ENCODE measurements around the gene CCDC144A.
"Not testable (repeated sequence)": the region's sequence is repeated elsewhere in the genome, so short reads cannot be mapped to it uniquely, and the experiment has no call there.

CCDC144A gene

GRCh38 chr17:16810236-16810635, 120.2 kb downstream of the CCDC144A start:
- not testable (repeated sequence) for H3K4me3 ChIP-seq (ENCODE audit: low read depth, low read length); DNase-seq (ENCODE audit: low read depth)

DNA sequence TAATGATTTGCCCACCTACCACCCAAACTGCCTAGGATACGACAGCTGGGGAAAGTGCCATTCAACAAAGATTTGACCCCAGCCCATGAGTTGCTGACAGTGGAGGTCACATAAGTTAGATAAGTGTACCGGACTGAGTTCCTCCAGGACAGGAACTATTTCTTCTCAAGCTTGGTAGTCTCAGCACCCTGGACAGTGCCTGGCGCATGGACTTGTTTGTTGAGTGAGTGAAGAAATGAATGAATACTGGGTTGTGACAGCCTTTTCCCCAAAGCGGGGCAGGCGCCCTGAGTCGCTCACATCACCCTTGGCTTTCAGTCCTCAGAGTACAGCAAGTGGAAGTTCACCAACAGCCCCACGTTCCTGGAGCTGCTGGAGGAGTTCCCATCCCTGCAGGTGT, 122.1 kb downstream of the CCDC144A start:
- not testable (repeated sequence) for H3K4me3 ChIP-seq (ENCODE audit: low read depth, low read length)
- peak; percentile 72 for DNase-seq (ENCODE audit: low read depth)
- TF ChIP-seq MAX (IDR thresholded peaks at IDR 0.05; ENCODE audit: low read depth, low read length) = peak; percentile 42; the same call in 1 of the 2 replicates

GRCh38 chr17:16814439-16814838, 124.4 kb downstream of the CCDC144A start:
- DNase-seq (ENCODE audit: low read depth) = no peak
- TF ChIP-seq MYC (IDR thresholded peaks at IDR 0.05; ENCODE audit: low read depth, low read length) (no peak), MAX (IDR thresholded peaks at IDR 0.05; ENCODE audit: low read depth, low read length) (no peak), CTCF (IDR thresholded peaks at IDR 0.05; ENCODE audit: low read depth, low read length) (no peak), POLR2A (IDR thresholded peaks at IDR 0.05; ENCODE audit: extremely low read depth, insufficient read length) (no peak)
- H3K4me3 ChIP-seq (ENCODE audit: low read depth, low read length) = no peak overlapping the region

DNA sequence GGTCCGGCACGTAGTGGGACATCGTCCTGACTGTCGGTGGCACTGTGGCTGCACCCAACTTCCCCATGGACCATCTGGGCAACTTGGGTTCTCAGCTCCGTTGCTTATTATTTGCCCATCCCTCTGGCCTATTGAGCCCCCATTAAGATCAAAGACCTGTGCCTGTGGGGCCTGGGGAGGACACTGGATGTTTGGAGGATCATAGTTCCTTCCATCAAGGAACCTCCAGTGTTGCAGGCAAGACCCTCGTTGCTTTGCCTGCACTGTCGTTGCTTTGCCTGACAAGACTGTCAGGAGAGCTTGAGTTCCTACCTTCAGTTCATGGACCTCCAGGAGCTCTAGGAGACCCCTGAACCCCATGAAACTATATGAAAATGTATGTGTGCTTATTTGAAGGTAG, 127.2 kb downstream of the CCDC144A start:
- TF ChIP-seq MAX (IDR thresholded peaks at IDR 0.05; ENCODE audit: low read depth, low read length) (no peak), CTCF (IDR thresholded peaks at IDR 0.05; ENCODE audit: low read depth, low read length) (no peak), POLR2A (IDR thresholded peaks at IDR 0.05; ENCODE audit: extremely low read depth, insufficient read length) (no peak), MYC (IDR thresholded peaks at IDR 0.05; ENCODE audit: low read depth, low read length) (no peak)
- DNase-seq (ENCODE audit: low read depth) = no peak
- no peak overlapping the region for H3K4me3 ChIP-seq (ENCODE audit: low read depth, low read length)

DNA sequence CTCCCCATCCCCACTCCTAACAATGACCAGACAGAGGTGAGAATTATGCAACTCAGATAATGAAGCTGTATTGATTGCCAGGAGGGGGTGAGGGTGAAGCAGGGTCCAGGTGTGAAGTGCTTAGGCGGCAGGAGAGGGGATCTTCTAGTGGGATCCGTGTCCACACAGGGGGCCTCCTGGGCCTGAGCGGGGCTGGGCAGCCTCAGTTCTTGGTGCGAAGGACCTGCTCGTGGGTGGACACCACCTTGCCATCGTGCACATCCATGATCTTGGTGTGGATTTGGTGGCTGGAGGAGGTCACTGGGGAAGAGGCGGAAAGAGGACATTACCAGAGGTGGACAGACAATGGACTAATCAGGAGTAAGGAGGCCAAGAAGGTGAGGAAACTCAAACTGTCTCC, 127.9 kb downstream of the CCDC144A start:
- DNase-seq (ENCODE audit: low read depth); H3K4me3 ChIP-seq (ENCODE audit: low read depth, low read length): not testable (repeated sequence)

DNA sequence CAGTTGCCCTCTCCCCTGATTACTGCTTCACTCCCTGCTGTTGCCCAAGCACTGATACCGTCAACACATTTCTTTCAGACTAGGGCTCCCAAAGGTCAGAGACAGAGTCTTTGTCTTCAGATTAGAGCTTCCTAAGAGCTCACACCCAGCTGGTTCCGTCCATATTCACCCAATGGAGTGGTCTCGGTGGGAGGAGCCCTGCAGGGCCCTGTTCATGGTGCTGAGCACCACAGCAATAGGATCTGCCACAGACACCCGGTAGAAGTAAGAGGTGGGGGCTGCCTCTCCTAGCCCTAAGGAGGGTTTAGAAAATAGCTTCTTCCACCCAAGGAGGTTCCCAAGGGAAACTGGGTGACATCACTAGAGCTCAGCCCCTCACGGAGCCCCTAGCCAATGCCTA, 128.3 kb downstream of the CCDC144A start:
- no peak for DNase-seq (ENCODE audit: low read depth)
- H3K4me3 ChIP-seq (ENCODE audit: low read depth, low read length) = no peak overlapping the region
- TF ChIP-seq CTCF (IDR thresholded peaks at IDR 0.05; ENCODE audit: low read depth, low read length) (no peak), POLR2A (IDR thresholded peaks at IDR 0.05; ENCODE audit: extremely low read depth, insufficient read length) (no peak), MAX (IDR thresholded peaks at IDR 0.05; ENCODE audit: low read depth, low read length) (no peak), MYC (IDR thresholded peaks at IDR 0.05; ENCODE audit: low read depth, low read length) (no peak)

DNA sequence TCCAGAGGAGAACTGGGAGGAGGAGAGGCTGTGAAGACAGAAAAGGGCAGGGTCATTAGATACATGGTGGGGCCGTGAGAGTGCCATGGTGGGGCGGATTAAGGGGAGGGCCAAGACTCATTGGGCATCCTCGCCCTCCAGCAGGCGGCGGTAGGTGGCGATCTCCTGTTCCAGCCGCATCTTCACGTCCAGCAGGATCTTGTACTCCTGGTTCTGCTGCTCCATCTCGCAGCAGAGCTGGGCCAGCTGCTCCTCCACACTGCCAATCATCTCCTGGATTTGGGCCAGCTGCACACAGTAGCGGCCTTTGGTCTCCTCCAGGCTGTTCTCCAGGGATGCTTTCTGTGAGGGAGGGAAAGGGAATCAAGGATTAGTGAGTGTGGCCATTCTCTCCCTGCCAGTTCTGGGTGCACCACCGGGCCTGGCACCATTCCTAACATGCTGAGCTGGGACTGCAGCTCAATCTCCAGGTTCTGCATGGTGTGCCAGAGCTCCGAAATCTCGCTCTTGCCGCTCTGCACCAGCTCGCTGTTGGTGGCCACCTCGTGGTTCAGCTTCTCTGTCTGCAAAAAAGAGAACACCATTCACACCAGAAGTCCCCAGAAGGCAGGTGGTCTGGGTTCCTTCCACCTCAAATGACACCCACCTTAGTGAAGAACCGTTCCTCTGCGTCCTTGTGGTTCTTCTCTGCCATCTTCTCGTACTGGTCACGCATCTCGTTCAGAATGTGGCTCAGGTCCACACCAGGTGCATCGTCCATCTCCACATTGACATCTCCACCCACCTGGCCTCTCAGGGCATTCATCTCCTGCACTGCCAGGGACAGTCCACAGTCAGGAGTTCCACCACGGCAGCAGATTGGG, 129.0 kb downstream of the CCDC144A start:
- H3K4me3 ChIP-seq (ENCODE audit: low read depth, low read length) = no peak overlapping the region
- DNase-seq (ENCODE audit: low read depth) = no peak
- TF ChIP-seq MYC (IDR thresholded peaks at IDR 0.05; ENCODE audit: low read depth, low read length) = no peak
- no peak for TF ChIP-seq CTCF (IDR thresholded peaks at IDR 0.05; ENCODE audit: low read depth, low read length)
- no peak for TF ChIP-seq MAX (IDR thresholded peaks at IDR 0.05; ENCODE audit: low read depth, low read length)
